GM21367 (cell line): Measurements from ENCODE around the gene INPP5B.

ENCODE experiments used
- ATAC-seq: cut with Tn5 transposase; IDR thresholded peaks from one replicate; pipeline ENCODE4 v1.9.1; 2021; ENCODE audit not compliant: unreplicated experiment

Gene INPP5B

DNA sequence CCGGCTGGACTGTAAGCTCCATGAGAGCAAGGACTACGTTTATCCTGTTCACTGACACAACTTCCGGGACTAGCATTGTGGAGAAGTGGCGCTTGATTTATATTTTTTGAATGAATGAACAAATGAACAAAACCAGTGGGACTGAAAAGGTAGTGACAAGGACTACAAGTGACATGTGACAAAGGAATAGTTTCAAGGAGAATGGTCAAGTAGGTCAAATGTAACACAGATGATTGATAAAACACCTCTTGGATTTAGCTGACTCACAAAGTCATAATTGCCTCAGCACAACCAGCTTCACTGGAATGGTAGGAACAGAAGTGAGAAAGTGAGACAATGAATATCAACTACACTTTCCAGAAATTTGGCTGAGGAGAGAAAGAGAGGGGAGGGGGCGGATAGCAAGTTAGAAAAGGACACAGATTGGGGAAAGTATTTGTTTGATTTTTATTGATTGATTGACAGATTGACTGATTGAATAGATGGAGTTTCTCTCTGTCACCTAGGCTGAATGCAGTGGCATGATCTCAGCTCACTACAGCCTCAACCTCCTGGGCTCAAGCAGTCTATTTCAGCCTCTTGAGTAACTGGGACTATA lies 101.7 kb downstream of the INPP5B start:
- ATAC-seq: no peak

- ATAC-seq: no peak
These were observed 102.3 kb downstream of the INPP5B start for GRCh38 chr1:37844536-37844935.

GRCh38 chr1:37841652-37842051 lies 105.2 kb downstream of the INPP5B start:
- ATAC-seq: no peak

- no peak for ATAC-seq
These were observed 106.1 kb downstream of the INPP5B start for GRCh38 chr1:37840711-37841110.

GRCh38 chr1:37839676-37840075 lies 107.2 kb downstream of the INPP5B start:
- ATAC-seq: no peak

DNA sequence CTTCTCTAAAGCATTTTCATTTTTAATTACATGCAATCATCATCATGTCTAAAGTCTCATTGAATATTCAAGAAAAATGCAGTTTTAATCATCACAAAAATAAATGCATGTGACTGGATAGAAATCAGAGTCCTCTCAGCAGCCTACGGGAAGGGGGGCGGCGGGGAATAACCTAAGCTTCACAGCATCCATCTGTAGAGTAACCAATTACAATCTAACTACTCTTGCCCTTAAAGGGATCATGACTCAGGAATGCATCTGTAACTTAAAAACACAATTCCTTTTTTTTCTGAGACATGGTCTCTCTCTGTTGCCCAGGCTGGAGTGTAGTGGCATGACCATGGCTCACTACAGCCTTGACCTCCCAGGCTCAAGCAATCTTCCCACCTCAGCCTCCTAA lies 110.1 kb downstream of the INPP5B start:
- ATAC-seq: no peak

DNA sequence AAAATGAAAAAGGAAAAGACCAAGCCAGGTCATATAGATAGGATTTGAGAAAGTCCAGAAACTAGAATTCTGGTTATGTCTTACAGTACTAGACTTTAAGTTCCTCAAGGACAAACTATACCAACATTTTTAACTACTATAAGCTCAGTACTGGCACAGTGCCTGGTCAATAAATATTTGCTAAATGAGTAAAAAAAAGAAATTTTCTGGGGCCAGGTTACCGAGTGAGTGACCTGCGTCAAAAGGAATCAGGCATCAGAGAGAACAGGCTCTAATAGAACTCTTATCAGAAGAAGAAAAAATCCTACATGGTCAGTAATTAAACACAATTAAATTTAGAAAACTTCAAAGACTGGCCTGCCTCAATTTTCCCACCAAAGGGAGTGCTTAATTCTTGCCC lies 115.0 kb downstream of the INPP5B start:
- ATAC-seq: no peak

- no peak for ATAC-seq
These were observed 115.7 kb downstream of the INPP5B start for GRCh38 chr1:37831109-37831508.

- ATAC-seq: no peak
These were observed 118.3 kb downstream of the INPP5B start for GRCh38 chr1:37828410-37829074.

DNA sequence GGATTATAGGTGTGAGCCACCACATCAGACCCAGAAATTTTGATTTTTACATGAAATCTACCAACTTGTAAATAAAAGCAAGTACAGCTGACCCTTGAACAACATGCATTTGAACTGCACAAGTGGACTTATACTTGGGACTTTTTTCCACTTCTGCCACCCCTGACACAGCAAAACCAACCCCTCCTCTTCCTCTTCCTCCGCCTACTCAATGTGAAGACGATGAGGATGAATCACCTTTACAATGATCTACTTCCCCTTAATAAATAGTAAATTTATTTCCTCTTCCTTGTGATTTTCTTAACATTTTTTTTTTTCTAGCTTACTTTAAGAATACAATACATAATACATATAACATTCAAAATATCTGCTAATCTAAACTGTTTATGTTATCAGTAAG lies 121.3 kb downstream of the INPP5B start:
- ATAC-seq: no peak

- ATAC-seq: no peak
These were observed 122.9 kb downstream of the INPP5B start for GRCh38 chr1:37824001-37824400.

GRCh38 chr1:37822906-37823815 lies 123.7 kb downstream of the INPP5B start:
- ATAC-seq: no peak

DNA sequence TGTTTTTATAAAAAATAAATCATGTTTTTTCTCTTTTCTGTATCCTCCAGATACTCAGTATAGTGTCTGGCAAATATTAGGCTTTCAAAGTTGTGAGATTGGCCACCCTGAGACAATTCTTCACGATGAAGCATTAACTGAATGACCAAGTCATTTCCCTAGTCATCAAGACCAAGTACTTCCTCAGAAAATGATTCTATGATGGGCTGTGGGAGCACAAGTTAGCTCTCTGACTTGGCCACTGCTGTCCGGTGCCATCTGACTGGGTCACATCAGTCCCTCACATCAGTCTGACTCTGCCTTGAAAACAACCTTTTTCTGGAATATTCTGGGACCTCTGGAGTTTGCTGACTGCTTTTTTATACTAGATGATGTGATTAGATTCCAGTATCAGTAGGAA lies 125.4 kb downstream of the INPP5B start:
- ATAC-seq: no peak

DNA sequence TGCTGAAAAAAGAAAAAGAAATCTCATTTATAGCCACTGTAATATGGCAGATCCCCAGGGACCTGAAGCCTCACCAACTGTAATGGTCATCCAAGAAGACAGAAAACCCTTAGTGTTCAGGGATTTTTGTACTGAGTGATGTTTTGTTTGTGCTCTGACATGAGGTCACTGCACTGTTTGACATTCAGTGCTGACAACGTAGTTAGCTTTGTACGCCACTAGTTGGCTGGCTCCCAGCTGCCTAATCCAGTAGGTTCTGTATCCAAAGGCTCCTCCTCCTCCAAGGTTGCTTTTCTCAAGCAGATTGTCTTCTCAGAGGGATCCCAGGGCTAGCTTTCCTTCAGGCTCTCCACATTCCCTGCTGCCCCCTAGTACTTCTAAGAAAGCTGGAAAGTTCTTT lies 129.4 kb downstream of the INPP5B start:
- no peak for ATAC-seq

GRCh38 chr1:37814252-37814651 lies 132.6 kb downstream of the INPP5B start:
- no peak for ATAC-seq

DNA sequence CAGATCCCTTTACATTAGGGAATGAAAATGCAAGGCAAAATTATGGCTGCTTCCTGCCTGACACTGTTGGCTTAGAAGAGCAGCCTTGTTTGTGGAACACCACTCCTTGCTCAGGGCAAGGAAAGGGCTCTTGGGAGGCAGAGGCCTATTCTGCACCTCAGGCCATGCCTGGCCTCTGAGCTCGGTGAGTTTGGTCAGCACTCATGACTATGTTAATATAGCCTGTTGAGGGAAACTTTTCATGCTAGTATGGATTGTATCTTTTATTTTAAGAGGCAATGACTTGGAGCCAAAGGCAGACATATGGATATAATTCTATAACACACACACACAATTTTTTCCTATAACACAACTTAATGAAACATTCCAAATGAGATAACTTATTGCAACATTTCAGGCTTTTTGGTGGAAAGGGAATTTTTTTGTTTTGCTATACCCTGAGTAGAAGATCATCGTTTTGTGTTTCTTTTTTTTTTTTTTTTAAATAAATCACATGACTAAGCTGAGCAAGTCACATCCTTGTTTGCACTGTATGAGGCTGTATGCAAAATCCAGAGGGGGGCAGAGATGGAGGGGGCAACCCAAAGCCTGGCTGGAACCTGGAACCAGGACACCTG lies 133.2 kb downstream of the INPP5B start:
- no peak for ATAC-seq

GRCh38 chr1:37811027-37811655 lies 135.7 kb downstream of the INPP5B start:
- no peak for ATAC-seq
